ENCODE data around the gene FBXW7. TPM values are rescaled to one million over a fixed set of nuclear protein-coding genes. Genes with fewer than 3 reads are reported as not detected.

Gene FBXW7
- total RNA-seq, 3 donors from 2014 or later: 55.7 to 247 (median 117) TPM

DNA sequence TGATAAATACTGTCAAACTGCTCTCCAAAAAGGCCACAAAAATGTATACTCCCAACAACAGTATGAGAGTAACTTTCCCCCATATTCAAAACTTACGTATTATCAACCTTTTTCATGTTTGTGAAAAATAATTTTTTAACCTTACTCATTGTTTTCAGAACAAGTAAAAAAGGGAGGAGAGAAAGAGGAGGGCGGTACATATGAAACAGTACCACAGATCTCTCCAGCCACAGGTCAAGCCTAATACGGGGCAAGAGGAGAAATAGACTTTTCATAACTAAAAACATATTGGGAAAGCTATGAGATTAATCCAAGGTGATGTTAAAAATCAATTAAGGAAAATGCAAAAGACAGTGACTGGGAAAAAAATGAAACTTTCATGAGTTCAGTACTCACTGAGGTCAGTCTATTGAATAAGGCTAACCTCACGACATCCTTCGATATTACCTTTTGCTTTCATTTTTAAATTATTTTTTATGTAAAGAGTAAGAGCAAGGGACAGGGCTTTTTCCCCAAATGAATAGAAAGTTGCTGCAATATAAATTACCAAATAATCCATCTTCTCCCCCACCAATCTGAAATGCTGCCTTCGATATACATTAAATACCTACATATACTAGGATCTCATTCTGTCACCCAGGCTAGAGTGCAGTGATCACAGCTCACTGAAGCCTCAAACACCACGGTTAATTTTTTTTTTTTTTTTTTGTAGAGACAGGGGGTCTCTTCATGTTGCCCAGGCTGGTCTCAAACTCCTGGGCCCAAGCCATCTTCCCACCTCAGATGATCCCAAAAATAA is 25.3 kb downstream of the FBXW7 start:
- no peaks in the 10 kb centered on the region for H3K36me3 ChIP-seq
- H3K9me3 ChIP-seq: no peaks in the 10 kb centered on the region
- H3K4me1 ChIP-seq: no peaks in the 10 kb centered on the region
- no peak for DNase-seq (ENCODE audit: low spot score in 2 of 2)
- TF ChIP-seq POLR2A (IDR thresholded peaks at IDR 0.05) (no peak), POLR2AphosphoS5 (IDR thresholded peaks at IDR 0.05) (no peak)
- TF ChIP-seq, protein P1, sequence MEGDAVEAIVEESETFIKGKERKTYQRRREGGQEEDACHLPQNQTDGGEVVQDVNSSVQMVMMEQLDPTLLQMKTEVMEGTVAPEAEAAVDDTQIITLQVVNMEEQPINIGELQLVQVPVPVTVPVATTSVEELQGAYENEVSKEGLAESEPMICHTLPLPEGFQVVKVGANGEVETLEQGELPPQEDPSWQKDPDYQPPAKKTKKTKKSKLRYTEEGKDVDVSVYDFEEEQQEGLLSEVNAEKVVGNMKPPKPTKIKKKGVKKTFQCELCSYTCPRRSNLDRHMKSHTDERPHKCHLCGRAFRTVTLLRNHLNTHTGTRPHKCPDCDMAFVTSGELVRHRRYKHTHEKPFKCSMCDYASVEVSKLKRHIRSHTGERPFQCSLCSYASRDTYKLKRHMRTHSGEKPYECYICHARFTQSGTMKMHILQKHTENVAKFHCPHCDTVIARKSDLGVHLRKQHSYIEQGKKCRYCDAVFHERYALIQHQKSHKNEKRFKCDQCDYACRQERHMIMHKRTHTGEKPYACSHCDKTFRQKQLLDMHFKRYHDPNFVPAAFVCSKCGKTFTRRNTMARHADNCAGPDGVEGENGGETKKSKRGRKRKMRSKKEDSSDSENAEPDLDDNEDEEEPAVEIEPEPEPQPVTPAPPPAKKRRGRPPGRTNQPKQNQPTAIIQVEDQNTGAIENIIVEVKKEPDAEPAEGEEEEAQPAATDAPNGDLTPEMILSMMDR (IDR thresholded peaks at IDR 0.05): no peak
- no peak overlapping the region for H3K4me3 ChIP-seq
- intact Hi-C loops (cut with DNase I; ENCODE audit: low total_unique reads): no loop called here
- H3K27me3 ChIP-seq: no peaks in the 10 kb centered on the region
- no peak overlapping the region for H3K27ac ChIP-seq

DNA sequence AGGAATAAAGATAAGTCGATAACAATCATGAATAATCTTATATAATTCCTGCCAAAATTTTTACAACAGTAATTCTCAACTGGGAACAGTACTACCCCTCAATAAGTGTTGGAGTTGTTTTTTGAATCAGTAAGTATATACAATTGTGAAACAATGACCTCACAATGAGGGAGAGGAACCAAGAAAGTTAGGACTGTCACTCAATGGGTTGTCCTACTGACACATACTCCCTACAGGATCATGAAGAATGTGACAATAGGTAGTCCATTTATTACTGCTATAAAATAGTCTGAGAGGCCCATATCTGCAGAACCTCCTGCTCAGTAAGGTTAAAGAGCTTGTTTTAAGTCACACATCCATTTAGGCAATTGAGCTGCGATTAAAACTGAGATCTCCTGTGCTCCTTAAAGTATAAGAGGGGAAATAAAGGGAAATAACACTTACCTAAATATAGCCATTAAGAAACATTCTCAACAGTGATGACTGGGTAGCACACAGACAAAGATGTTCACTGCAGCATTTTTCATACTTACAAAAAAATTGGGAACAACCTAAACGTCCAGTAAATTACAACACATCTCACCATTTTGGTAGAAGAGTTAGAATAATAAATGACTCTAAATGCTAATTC is 26.2 kb downstream of the FBXW7 start:
- no peak for DNase-seq (ENCODE audit: low spot score in 2 of 2)

DNA sequence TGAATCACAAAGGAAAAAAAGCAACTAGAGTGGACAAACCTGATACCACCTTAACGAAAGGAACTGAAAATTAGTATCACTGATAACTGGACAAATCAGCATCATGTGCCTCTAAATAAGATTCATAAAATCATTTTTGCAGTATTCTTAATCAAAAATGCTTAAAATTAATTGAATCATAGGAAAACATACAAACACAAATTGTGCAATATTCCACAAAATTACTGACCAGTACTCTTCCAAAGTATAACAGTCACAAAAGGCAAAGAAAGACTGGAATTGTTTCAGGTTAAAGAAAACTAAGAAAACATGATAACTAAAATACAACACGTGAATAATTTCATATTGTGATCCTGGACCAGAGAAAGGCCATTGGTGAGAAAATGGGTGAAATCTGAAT is 27.1 kb downstream of the FBXW7 start:
- Histone ChIP-seq H3K27me3 (no peaks in the 10 kb centered on the region), H3K4me1 (no peaks in the 10 kb centered on the region), H3K27ac (no peak overlapping the region), H3K4me3 (no peak overlapping the region), H3K9me3 (no peaks in the 10 kb centered on the region), H3K36me3 (no peaks in the 10 kb centered on the region)
- TF ChIP-seq POLR2A (IDR thresholded peaks at IDR 0.05): no peak
- TF ChIP-seq, protein P1 (IDR thresholded peaks at IDR 0.05): no peak
- no peak for TF ChIP-seq POLR2AphosphoS5 (IDR thresholded peaks at IDR 0.05)
- DNase-seq (ENCODE audit: low spot score in 2 of 2): no peak
- intact Hi-C loops (cut with DNase I; ENCODE audit: low total_unique reads): no loop called here

More for the DNA sequence above, 26.2 kb downstream of the FBXW7 start:
- Histone ChIP-seq H3K27ac (no peak overlapping the region), H3K36me3 (no peaks in the 10 kb centered on the region), H3K4me3 (no peak overlapping the region), H3K4me1 (no peaks in the 10 kb centered on the region), H3K9me3 (no peaks in the 10 kb centered on the region), H3K27me3 (no peaks in the 10 kb centered on the region)
- TF ChIP-seq POLR2A (IDR thresholded peaks at IDR 0.05): no peak
- TF ChIP-seq, protein P1 (IDR thresholded peaks at IDR 0.05): no peak
- no peak for TF ChIP-seq POLR2AphosphoS5 (IDR thresholded peaks at IDR 0.05)
- intact Hi-C loops (cut with DNase I; ENCODE audit: low total_unique reads): no loop called here

DNA sequence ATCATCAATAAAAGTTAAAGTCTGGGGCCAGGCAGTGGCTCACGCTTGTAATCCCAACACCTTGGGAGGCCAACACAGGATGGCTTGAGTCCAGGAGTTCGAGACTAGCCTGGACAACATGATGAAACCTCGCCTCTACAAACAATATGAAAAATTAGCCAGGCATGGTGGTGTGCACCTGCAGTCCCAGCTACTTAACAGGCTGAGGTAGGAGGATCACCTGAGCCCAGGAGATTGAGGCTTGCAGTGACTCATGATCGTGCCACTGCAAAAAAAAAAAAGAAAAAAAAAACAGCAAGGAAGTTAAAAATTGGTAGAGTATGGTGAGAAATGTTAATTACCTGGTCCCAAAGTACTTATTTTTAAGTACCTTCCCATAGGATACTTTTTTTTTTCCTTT is 27.5 kb downstream of the FBXW7 start:
- TF ChIP-seq POLR2A (IDR thresholded peaks at IDR 0.05) (no peak), POLR2AphosphoS5 (IDR thresholded peaks at IDR 0.05) (no peak)
- TF ChIP-seq, protein P1 (IDR thresholded peaks at IDR 0.05): no peak
- H3K4me1 ChIP-seq: no peaks in the 10 kb centered on the region
- no peak for DNase-seq (ENCODE audit: low spot score in 2 of 2)
- H3K27ac ChIP-seq: no peak overlapping the region
- intact Hi-C loops (cut with DNase I; ENCODE audit: low total_unique reads): no loop called here
- no peaks in the 10 kb centered on the region for H3K9me3 ChIP-seq
- no peaks in the 10 kb centered on the region for H3K27me3 ChIP-seq
- no peaks in the 10 kb centered on the region for H3K36me3 ChIP-seq
- no peak overlapping the region for H3K4me3 ChIP-seq

DNA sequence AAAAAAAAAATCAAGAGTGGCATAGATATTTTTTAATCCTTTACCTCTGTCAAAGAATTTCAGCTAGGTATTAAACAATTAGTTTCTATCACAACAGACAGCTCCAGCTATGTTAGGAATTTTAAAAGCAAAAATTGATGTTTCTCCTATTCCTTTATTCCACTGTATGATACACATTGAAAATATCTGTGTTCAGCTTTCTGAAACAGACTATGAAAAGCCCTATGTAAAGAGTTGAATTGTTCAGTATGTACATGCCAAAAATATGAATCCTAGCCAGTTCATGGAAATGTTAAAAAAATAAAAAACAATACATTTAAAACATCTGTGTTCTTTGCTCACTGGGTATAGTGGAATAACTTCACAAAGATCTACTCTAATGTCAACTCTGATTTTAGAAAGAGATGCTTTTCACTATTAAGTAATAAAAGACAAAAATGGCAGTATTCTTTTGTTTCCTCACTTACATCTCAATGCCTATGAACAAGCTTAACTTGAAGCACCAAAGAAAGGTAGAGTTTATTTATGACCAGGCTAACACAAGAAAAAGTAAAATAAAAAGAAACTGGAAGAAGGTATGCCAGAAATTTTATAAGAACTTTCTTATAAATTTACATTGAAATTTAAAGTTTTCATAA is 32.1 kb downstream of the FBXW7 start:
- intact Hi-C loops (cut with DNase I; ENCODE audit: low total_unique reads): no loop called here
- DNase-seq (ENCODE audit: low spot score in 2 of 2): no peak
- H3K4me3 ChIP-seq: no peak overlapping the region
- no peaks in the 10 kb centered on the region for H3K4me1 ChIP-seq
- H3K36me3 ChIP-seq: no peaks in the 10 kb centered on the region
- H3K9me3 ChIP-seq: no peaks in the 10 kb centered on the region
- TF ChIP-seq POLR2A (IDR thresholded peaks at IDR 0.05): no peak
- TF ChIP-seq, protein P1 (IDR thresholded peaks at IDR 0.05): no peak
- H3K27ac ChIP-seq: no peak overlapping the region
- H3K27me3 ChIP-seq: no peaks in the 10 kb centered on the region

Data from breast epithelium (tissue), 4 donors.